LNCAP (cell line): ENCODE results near the gene RMDN3.

Experiments
- CTCF ChIP-seq: fragments of 450-650 bp; IDR thresholded peaks from 2 replicates; pipeline ENCODE4 v1.5.1; 2017; ENCODE audit warnings: mild to moderate bottlenecking

The RMDN3 gene

GRCh38 chr15:40771242-40771641 lies 16.2 kb upstream of the RMDN3 start:
- TF ChIP-seq CTCF: no peak

GRCh38 chr15:40770147-40770721 lies 15.2 kb upstream of the RMDN3 start:
- TF ChIP-seq CTCF: no peak

- no peak for TF ChIP-seq CTCF
Observed at GRCh38 chr15:40769274-40770146, 14.5 kb upstream of the RMDN3 start, which contains the start of gene C15orf62. Gene C15orf62, plus strand, starts transcription at chr15:40769980. Its CDS starts 516 bp downstream, at chr15:40770496.

- TF ChIP-seq CTCF: no peak
Observed at GRCh38 chr15:40768521-40769273, 13.6 kb upstream of the RMDN3 start.

GRCh38 chr15:40767838-40768500 lies 12.9 kb upstream of the RMDN3 start:
- no peak for TF ChIP-seq CTCF

- no peak for TF ChIP-seq CTCF
Observed at GRCh38 chr15:40766906-40767837, 12.1 kb upstream of the RMDN3 start.
